Hepatocyte (in vitro differentiated cells): ENCODE data around the gene UNC93B1. TPM values are rescaled to one million over a fixed set of nuclear protein-coding genes. Genes with fewer than 3 reads are reported as not detected.
A peak's percentile ranks its signal among the peaks of the same experiment; 100 is the strongest.
"Not testable (repeated sequence)": the region's sequence is repeated elsewhere in the genome, so short reads cannot be mapped to it uniquely, and the experiment has no call there.

Experiments used
- DNase-seq: peaks from one replicate; pipeline ENCODE4 v3.0.0-alpha.2; 2016; ENCODE audit warnings: low spot score
- H2AFZ ChIP-seq: fragments of 200-600 bp; sonication (generic); 2 replicates; pipeline ENCODE4 v1.6.0; 2016; ENCODE audit warnings: antibody characterized with exemption, mild to moderate bottlenecking
- H3K27ac ChIP-seq: fragments of 200-600 bp; sonication (generic); 2 replicates; pipeline ENCODE4 v1.5.1; 2016; ENCODE audit warnings: mild to moderate bottlenecking
- H3K27me3 ChIP-seq: fragments of 200-600 bp; sonication (generic); 2 replicates; pipeline ENCODE4 v1.6.1; 2016
- H3K36me3 ChIP-seq: fragments of 200-600 bp; sonication (generic); replicated peaks from 2 replicates; pipeline ENCODE4 v1.5.1; 2016; ENCODE audit warnings: low read depth; ENCODE audit not compliant: insufficient read depth
- H3K4me1 ChIP-seq: fragments of 200-600 bp; sonication (generic); 2 replicates; pipeline ENCODE4 v1.5.1; 2016; ENCODE audit warnings: mild to moderate bottlenecking, moderate library complexity; ENCODE audit not compliant: insufficient read depth
- H3K4me2 ChIP-seq: fragments of 200-600 bp; sonication (generic); 2 replicates; pipeline ENCODE4 v1.6.0; 2016
- H3K4me3 ChIP-seq: fragments of 200-600 bp; sonication (generic); 2 replicates; pipeline ENCODE4 v1.5.1; 2016; ENCODE audit warnings: mild to moderate bottlenecking
- H3K79me2 ChIP-seq: fragments of 200-600 bp; sonication (generic); 2 replicates; pipeline ENCODE4 v1.6.0; 2017; ENCODE audit warnings: mild to moderate bottlenecking
- H3K9me2 ChIP-seq: fragments of 200-600 bp; sonication (generic); replicated peaks from 2 replicates; pipeline ENCODE4 v1.6.0; 2017; ENCODE audit warnings: mild to moderate bottlenecking; ENCODE audit not compliant: insufficient read depth
- H3K9me3 ChIP-seq: fragments of 200-600 bp; sonication (generic); 2 replicates; pipeline ENCODE4 v1.5.1; 2016; ENCODE audit warnings: low read depth, mild to moderate bottlenecking
- H4K20me1 ChIP-seq: fragments of 200-600 bp; sonication (generic); 2 replicates; pipeline ENCODE4 v1.6.0; 2016; ENCODE audit warnings: mild to moderate bottlenecking; ENCODE audit not compliant: insufficient read depth, poor library complexity, severe bottlenecking
- WGBS: methylation state at CpG from one replicate; pipeline ENCODE4 v1.1.6; 2016; ENCODE audit warnings: low lambda C conversion rate; ENCODE audit errors: missing lambda C conversion rate; 5-methylcytosine and 5-hydroxymethylcytosine counted together
- polyA plus RNA-seq: library from polyadenylated mRNA; unstranded; fragments of >200 nt; fragmentation: Nextera tagmentation; extraction: Ambion mirVana; gene quantifications from 2 replicates; pipeline ENCODE4 v1.2.1, GENCODE V29; 2016
- total RNA-seq: library from RNA; depleted of rRNA; stranded (reverse); fragments of >200 nt; gene quantifications from 2 replicates; pipeline ENCODE4 v1.2.3, GENCODE V29; 2014

UNC93B1 gene
- total and polyA plus RNA-seq, 2 experiments from 2014 or later = 23.5 to 38.0 TPM

DNA sequence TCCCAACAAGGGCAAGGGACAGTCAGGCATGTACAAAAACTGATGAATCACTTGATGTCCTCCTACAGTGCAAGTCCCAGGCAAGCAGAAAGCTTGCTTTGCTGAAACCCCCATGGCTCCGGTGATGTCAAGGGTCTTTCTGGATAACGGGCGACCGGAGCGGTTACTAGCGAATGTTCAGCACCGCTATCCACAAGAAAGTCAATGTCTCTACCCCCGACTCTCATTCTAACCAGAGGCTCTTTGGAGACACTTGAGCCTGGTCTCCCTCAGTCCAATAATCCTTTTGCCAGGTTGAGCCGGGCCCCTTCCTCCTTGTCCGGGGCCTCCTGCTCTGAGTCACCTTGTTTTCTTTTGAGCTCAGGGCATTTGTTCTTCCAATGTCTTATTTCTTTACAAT is 22.7 kb downstream of the UNC93B1 start:
- H3K27me3 ChIP-seq, H3K4me2 ChIP-seq, DNase-seq, H3K27ac ChIP-seq, H4K20me1 ChIP-seq, H3K9me3 ChIP-seq, H3K36me3 ChIP-seq, H3K79me2 ChIP-seq, H3K4me3 ChIP-seq, H3K9me2 ChIP-seq, H3K4me1 ChIP-seq, H2AFZ ChIP-seq: not testable (repeated sequence)
- WGBS = 90% methylated on average over 10 of the region's 10 CpGs

DNA sequence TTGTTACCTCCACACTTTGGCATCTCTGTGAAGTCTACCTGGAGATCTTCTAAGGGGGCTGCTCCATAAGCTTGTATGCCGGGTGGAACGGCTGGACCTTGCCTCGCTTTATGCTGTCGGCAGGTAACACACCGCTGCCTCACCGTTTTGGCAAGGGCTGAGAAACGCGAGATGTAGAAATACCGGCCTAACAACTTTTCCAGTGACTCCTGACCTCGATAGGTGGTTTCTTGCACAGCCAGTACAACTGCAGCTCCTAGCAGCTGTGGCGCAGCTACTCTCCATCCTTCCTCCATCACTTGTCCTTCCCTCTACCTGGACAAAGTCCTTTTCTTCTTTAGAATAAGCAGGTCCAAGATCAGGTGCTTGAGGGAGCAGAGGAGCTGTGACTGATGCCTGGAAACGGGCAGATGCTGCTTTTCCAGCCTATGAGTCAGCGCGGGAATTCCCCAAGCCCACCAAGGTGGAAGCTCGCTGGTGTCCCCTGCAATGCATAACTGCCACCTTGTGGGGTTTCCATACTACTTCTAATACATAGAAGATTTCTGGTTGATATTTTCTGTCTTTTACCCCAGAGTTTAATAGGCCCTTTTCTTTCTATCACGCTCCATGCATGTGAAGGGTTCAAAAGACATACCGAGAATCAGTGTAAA is 25.0 kb downstream of the UNC93B1 start:
- H4K20me1 ChIP-seq, H3K27ac ChIP-seq, H3K36me3 ChIP-seq, H2AFZ ChIP-seq, H3K9me2 ChIP-seq, H3K9me3 ChIP-seq, H3K27me3 ChIP-seq, H3K79me2 ChIP-seq, H3K4me1 ChIP-seq, H3K4me3 ChIP-seq: not testable (repeated sequence)
- 60% methylated on average over 17 of the region's 17 CpGs for WGBS
- peak; percentile 24 for DNase-seq
- H3K4me2 ChIP-seq = peak overlapping the region; percentile 49

DNA sequence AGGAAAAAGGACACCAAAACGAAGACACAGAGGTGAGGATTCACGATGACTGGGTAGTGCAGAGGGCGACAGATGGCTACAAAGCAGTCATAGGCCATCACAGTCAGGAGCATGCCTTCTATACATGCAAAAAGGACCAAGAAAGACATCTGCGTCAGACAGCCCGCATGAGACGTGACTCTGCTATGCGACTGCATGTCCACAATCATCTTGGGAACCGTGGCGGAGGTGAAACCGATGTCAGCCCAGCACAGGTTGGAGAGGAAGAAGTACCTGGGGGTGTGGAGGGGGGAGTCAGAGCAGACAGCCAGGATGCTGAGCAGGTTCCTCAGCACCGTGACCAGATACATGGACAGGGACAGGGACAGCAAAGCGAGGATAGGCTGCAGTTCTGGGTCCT is 29.2 kb downstream of the UNC93B1 start:
- not testable (repeated sequence) for H3K9me2 ChIP-seq, H3K27ac ChIP-seq, H3K9me3 ChIP-seq, H3K4me1 ChIP-seq, H2AFZ ChIP-seq, H3K4me2 ChIP-seq, H3K4me3 ChIP-seq, H3K79me2 ChIP-seq, DNase-seq, H3K36me3 ChIP-seq, H4K20me1 ChIP-seq, H3K27me3 ChIP-seq
- WGBS = 90% methylated on average over 12 of the region's 12 CpGs

DNA sequence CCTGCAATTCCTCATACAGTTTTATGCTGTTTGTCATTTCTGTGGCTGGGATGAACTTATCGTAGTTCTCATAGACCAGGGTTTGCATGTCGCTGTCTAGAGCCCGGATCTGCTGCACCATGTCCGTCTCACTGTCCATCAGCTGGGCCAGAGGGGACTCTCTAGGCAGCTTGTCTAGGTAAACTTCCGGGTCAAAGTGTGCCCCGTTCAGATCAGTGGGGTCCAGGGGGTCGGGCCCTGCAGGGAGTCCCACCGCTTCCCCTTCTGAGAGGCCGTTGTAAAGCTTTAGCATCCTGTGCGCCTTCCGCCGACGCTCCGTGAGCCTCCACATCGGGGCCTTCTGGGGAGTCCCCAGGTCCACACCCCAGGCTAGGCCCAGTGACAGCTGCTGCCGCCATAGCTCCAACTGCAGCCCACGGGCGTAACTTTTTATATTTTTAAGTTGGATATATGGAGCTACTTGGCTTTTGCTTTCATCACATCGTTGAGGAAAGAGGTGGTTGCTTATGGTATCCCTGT is 38.0 kb downstream of the UNC93B1 start:
- not testable (repeated sequence) for H4K20me1 ChIP-seq, H3K9me2 ChIP-seq, H3K36me3 ChIP-seq, H3K27ac ChIP-seq, H3K4me3 ChIP-seq, H3K9me3 ChIP-seq, H3K4me1 ChIP-seq, DNase-seq, H3K79me2 ChIP-seq, H3K4me2 ChIP-seq, H2AFZ ChIP-seq, H3K27me3 ChIP-seq
- WGBS = 95% methylated on average over 19 of the region's 19 CpGs

DNA sequence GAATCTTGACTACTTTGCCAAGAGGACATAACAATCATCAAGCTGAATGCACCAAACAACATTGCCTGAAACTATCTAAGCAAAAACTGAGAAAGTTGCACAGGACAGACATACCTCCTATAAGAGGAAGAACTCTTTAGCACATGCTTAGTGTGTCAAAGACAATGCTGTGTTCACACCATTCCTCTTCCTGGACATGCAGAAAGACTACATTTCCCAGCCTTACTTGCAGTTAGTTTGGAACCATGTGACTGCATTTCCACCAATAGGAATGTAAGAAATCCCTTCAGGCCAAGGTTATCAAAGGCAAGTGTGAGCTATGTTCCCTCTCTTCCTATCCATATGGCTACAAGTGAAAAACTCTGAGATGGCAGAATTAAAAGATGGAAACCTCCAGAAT is 39.2 kb downstream of the UNC93B1 start:
- not testable (repeated sequence) for H3K4me1 ChIP-seq, H4K20me1 ChIP-seq, H3K36me3 ChIP-seq, H3K9me2 ChIP-seq, H3K4me3 ChIP-seq, H2AFZ ChIP-seq, H3K27me3 ChIP-seq, H3K79me2 ChIP-seq, H3K9me3 ChIP-seq, DNase-seq, H3K27ac ChIP-seq, H3K4me2 ChIP-seq

DNA sequence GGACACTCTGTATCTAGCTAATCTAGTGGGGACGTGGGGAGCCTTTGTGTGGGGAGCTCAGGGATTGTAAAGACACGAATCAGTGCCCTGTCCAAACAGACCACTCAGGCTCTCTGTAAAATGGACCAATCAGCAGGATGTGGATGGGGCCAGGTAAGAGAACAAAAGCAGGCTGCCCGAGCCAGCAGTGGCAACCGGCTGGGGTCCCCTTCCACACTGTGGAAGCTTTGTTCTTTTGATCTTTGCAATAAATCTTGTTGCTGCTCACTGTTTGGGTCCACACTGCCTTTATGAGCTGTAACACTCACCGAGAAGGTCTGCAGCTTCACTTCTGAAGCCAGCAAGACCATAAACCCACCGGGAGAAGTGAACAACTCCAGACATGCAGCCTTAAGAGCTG is 40.0 kb downstream of the UNC93B1 start:
- H3K36me3 ChIP-seq, H3K27me3 ChIP-seq, H3K4me2 ChIP-seq, H3K4me3 ChIP-seq, DNase-seq, H3K79me2 ChIP-seq, H4K20me1 ChIP-seq, H2AFZ ChIP-seq, H3K9me3 ChIP-seq, H3K9me2 ChIP-seq, H3K27ac ChIP-seq, H3K4me1 ChIP-seq: not testable (repeated sequence)
- 56% methylated on average over 6 of the region's 6 CpGs for WGBS

DNA sequence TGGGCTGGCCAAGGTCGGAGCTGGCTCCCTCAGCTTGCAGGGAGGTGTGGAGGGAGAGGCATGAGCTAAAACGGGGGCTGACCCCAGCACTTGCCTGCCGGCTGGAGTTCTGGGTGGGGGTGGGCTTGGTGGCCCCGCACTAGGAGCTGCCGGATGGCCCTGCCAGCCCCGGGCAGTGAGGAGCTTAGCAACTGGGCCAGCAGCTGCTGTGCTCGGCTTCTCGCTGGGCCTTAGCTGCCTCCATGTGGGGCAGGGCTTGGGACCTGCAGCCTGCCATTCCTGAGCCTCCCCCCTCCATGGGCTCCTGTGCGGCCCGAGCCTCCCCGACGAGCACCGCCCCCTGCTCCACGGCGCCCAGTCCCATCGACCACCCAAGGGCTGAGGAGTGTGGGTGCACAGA is 40.7 kb downstream of the UNC93B1 start:
- not testable (repeated sequence) for H3K9me3 ChIP-seq, H3K36me3 ChIP-seq, H4K20me1 ChIP-seq, H2AFZ ChIP-seq, H3K27me3 ChIP-seq, DNase-seq, H3K4me1 ChIP-seq, H3K79me2 ChIP-seq, H3K27ac ChIP-seq, H3K9me2 ChIP-seq, H3K4me2 ChIP-seq, H3K4me3 ChIP-seq
- WGBS = 97% methylated on average over 15 of the region's 16 CpGs

DNA sequence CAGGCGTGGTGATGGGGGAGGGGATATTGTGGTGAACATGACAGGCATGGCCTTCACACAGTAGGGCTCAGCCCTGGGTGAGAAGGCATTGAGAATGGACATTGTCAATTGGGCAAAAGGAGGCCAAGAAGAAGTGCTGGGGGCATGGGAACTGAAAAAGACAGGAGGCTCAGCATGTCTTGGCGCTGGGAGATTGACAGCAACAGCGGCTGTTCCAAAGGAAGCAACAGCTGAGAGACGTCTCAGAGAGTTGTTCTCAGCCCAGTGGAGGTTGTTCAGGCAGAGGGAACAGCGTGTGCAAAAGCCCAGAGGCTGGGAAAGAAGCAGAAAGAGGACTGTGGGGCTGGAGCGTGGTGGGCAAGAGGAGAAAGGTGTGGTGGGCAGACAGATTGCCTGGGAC is 47.7 kb downstream of the UNC93B1 start:
- not testable (repeated sequence) for H2AFZ ChIP-seq, H3K27me3 ChIP-seq, H4K20me1 ChIP-seq, H3K4me2 ChIP-seq, H3K9me3 ChIP-seq, H3K9me2 ChIP-seq, DNase-seq, H3K36me3 ChIP-seq, H3K79me2 ChIP-seq, H3K27ac ChIP-seq, H3K4me3 ChIP-seq, H3K4me1 ChIP-seq
- WGBS = 88% methylated on average over 6 of the region's 6 CpGs
